ENCODE measurements around the gene GEMIN8.

GEMIN8 gene

DNA sequence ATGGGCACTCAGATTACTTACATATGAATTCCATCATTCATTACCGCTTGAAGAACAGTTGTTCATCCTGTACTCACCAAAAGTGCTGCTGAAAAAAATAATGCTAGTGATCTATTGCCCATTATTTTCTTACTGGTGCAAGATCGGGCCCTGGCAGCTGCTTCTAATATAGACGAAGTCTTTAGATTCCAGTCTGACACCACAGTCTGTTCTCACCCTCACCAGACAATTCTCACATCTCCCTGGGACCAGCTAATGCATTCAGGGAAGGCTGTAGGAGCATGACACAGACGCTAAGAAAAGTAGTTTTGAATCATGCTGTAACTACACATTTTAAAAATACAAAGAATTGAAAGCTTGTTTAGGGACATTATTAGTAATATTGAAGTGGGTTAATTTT, 13.8 kb downstream of the GEMIN8 start:
- DNase-seq (ENCODE audit: low read depth in 2 of 2) = peak in 1 of 2 experiments; percentile 55

DNA sequence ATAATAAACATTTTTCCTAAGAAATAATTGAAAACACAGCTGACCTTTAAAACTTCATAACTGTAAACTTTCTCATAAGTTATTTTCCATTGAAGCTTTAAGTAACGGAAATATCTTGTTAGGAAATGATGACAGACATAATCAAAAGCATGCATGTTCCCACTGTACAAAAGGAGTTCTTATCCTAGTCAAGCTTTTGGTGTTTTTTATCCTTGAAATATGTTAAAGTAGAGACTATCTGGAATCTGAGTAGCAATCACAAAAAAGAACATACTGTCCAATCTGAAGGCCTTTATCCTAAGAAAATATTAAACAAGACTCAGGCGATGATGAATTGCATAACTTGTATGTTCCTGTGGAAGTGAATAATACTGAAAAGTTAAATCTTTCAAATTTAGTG, 14.4 kb downstream of the GEMIN8 start:
- no peak for DNase-seq (ENCODE audit: low read depth in 2 of 2)

DNA sequence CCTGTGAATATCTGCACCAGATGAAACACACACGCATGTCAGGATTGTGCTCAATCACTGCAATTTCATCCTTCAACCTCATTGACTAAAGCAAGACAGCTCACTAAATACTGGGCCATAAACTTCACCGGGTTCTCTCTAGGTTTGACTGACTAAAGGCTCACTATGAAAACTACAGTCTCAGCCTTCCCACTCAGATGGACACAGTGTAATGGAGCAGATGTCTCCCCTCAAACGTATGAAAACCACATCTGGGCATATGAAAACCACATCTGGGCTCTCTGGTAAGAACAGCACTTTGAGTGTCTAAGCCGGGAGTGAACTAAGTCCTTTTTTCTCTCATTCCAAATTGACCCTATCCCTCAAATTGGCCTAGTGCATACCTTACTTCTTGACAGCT, 15.2 kb downstream of the GEMIN8 start:
- no peak for DNase-seq (ENCODE audit: low read depth in 2 of 2)

- DNase-seq (ENCODE audit: low read depth in 2 of 2) = no peak
Observed at GRCh38 chrX:14013054-14013453, 16.6 kb downstream of the GEMIN8 start.

DNA sequence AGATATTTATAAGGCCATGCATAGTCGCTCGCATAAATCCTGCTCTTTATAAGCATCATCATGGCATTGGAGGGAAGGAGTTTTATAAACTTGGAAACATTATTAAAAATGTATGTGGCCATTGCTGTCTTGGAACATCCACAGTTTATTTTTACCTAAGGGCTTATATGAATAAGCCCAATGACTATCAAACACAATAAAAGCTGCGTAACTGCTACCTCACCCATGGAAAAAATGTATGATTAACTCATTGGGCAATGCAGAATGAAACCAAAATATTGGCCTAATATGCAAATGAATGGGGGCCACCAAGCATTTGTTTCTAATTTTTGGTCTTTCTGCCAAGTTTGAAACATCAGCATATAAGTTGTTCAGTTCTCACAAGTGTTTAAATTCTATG, 19.1 kb downstream of the GEMIN8 start:
- DNase-seq (ENCODE audit: low read depth in 2 of 2) = no peak

DNA sequence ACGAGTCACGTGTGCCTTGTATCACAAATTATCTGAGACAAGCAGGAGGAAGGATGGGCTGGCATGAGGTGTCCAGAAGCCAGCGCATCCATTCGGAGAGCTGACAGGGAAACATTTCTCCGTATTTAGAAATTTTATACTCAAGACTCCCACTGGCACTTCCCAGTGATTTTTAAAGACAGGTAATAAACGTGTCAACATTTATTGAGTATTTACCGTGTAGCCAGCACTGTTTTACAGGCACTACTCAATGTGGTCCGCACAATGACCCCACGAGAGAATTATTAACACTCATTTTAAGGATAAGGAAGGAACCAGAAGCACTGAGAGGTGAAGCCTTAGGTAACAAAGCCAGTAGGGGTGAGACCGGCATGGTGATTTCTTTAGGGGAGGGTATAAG, 23.2 kb downstream of the GEMIN8 start:
- DNase-seq (ENCODE audit: low read depth in 2 of 2) = no peak

- no peak for DNase-seq (ENCODE audit: low read depth in 2 of 2)
Observed at GRCh38 chrX:14003876-14004425, 25.7 kb downstream of the GEMIN8 start.

DNA sequence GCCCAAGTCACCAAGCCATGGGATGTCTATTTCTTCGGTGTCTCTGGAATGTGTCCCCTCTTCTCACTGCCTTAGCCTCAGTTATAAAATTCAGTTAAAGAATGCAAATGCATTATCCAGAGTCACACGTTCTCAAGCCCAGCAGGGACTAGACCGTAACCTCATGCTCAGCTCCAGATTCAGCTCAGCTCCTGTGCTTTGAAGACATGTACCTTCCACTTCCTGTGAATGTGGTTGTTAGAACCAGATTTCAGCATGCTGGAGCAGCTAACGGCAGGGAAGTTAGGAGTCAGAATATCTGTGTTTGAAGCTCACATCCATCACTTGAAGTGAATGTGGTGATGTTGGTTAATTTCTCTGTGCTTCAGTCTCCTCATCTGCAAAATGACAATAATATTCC, 26.7 kb downstream of the GEMIN8 start:
- no peak for DNase-seq (ENCODE audit: low read depth in 2 of 2)

DNA sequence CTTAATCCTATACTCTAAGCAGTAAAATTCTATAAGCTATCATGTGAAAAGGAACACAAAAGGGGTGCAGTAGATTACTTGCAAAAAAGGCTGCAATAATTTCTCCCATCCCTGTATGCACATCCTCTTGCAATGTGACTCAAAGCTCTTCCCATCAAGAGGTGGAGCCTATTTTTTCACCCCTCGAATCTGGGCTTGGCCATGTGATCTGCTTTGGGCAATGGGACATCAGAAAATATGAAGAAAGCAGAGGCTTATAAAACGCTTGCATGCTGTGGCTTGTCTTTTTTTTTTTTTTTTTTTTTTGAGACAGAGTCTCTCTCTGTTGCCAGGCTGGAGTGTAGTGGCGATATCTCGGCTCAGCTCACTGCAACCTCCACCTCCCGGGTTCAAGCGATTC, 33.0 kb downstream of the GEMIN8 start:
- DNase-seq (ENCODE audit: low read depth in 2 of 2) = no peak

DNA sequence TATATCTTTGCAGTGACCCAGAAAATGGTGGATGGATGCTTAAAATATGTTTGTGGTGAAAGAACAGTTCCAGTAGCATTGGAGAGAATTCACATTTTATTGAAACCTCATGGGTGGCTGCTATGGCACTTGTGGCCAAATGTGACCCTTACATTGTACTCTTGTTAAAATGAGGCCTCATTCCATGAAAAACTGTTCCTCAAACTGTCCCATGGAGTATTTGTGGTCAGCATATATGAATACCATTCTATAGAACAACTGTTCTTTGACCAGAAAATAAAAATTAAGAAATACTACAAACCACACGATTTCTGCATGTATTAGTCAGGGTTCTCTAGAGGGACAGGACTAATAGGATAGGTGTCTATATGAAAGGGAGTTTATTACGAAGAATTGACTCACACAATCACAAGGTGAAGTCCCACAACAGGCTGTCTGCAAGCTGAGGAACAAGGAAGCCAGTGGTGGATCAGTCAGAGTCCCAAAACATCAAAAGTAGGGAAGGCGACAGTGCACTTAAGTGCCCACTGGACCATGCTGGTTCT, 35.1 kb downstream of the GEMIN8 start:
- no peak for DNase-seq (ENCODE audit: low read depth in 2 of 2)

GRCh38 chrX:13994104-13994503, 35.6 kb downstream of the GEMIN8 start:
- no peak for DNase-seq (ENCODE audit: low read depth in 2 of 2)

GRCh38 chrX:13990126-13990800, 39.4 kb downstream of the GEMIN8 start:
- DNase-seq (ENCODE audit: low read depth in 2 of 2) = no peak

- no peak for DNase-seq (ENCODE audit: low read depth in 2 of 2)
Observed at GRCh38 chrX:13985697-13986435, 43.8 kb downstream of the GEMIN8 start.

- no peak for DNase-seq (ENCODE audit: low read depth in 2 of 2)
Observed at GRCh38 chrX:13983734-13984133, 46.0 kb downstream of the GEMIN8 start.

- no peak for DNase-seq (ENCODE audit: low read depth in 2 of 2)
Observed at GRCh38 chrX:13968198-13968597, 61.5 kb downstream of the GEMIN8 start.

GRCh38 chrX:13967636-13968035, 62.1 kb downstream of the GEMIN8 start:
- no peak for DNase-seq (ENCODE audit: low read depth in 2 of 2)

GRCh38 chrX:13966793-13967125, 62.9 kb downstream of the GEMIN8 start:
- DNase-seq (ENCODE audit: low read depth in 2 of 2) = no peak

- no peak for DNase-seq (ENCODE audit: low read depth in 2 of 2)
Observed at GRCh38 chrX:13966071-13966792, 63.5 kb downstream of the GEMIN8 start.

DNA sequence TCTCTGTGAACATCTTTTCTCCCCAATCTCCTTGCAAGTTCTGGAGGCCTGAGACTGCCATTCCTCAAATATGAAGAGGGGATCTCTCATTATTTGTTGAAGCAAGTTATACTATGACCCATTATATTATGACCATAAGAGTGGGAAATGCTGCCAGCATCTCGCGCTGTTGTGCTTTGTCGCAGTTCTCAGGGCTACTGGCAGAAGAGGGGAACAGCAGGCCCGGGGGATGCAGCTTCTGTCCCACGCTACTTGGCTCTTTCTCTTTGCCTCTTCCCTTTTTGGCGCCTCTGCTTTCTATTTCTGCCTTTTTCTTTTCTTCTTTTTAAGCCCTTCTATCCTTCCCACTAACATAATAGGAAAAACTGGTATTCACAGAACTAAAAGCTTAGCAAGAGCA, 64.2 kb downstream of the GEMIN8 start:
- no peak for DNase-seq (ENCODE audit: low read depth in 2 of 2)

- no peak for DNase-seq (ENCODE audit: low read depth in 2 of 2)
Observed at GRCh38 chrX:13956998-13957397, 72.7 kb downstream of the GEMIN8 start.
